Measurements from ENCODE around the gene ITPR3.

GRCh38 chr6:33700391-33701050 is 79.4 kb downstream of the ITPR3 start:
- TF ChIP-seq ATF7 (IDR thresholded peaks at IDR 0.05), result no peak
- TF ChIP-seq ATF7 (CRISPR knock-in tag; IDR thresholded peaks at IDR 0.05), result no peak
- TF ChIP-seq NFE2 (CRISPR knock-in tag; IDR thresholded peaks at IDR 0.05), result no peak
- no peak for TF ChIP-seq ATF3 (CRISPR knock-in tag; IDR thresholded peaks at IDR 0.05)

Data from HepG2 (cell line).